Hematopoietic multipotent progenitor cell treated with erythropoietin and hydrocortisone succinate and interleukin-3 and kit ligand, for 17 days (in vitro differentiated cells): ENCODE data around the gene UROC1.

ENCODE experiments used
- DNase-seq: peaks from one replicate; pipeline ENCODE4 v3.0.0-alpha.2; 2015; ENCODE audit warnings: low spot score

UROC1 gene

DNA sequence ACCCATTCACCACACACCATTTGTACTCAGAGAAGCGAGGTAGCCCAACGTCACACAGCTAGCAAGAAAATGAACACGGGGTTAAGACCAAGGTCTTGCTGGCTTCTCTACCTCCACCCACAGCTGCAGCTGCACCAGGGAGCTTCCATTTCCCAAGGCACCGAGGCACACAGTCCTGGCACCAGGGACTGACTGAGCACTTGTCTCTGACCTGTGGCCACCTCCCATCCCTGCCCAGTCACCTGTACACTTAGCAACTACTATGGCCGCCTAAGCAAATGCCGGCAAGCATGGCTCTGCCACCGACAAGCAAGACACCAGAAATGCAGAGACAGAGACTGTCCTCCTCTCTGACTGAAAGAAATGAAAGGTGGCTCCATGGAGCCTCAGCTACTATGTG, 57.2 kb downstream of the UROC1 start:
- no peak for DNase-seq

DNA sequence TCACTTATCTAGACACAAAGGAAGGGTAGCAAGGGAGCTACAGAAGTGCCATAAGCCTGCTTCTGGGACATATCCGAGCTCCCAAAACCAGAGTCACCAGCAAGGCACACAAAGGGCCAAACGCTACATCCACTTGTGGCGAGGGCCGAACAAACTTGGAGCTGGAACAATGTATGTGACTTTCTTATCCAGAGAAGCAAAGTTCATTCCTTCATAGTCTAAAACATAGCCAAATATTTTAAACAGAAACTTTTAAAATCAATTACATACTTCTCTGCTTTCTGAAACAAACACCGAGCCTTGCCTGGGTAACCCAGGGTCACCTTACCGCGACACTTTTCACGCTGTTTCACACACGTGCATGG, 57.8 kb downstream of the UROC1 start:
- DNase-seq, result no peak

DNA sequence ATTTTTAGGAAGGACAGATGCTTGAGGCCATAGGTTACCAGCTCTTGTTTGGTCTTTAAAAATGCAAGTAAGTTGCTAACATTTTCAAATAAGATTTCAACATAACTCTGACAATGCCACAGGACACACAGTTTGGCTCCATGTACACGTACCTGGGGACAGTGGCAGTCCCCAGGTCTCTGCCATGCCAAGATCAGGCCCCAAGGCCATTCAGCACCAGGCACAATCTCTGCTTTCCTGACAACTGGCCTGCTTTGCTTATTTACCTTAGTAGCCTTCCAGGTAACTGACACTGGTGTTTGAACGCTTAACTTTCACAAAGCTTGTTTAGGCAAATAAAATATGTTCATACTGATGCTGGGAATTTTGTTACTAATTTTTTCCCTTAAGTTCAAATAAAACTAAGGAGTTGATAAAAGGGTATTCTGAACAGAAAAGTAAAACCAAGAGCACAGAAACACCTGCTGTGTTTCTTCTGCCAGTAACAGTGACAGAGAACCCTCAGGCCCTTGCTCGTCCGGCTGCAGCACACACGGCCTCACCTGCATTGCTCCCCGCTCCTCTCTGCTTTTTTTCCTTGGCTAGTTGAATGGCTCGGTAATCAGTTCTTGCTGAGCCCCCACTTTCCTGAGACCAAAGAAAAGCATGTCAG, 58.3 kb downstream of the UROC1 start:
- no peak for DNase-seq

DNA sequence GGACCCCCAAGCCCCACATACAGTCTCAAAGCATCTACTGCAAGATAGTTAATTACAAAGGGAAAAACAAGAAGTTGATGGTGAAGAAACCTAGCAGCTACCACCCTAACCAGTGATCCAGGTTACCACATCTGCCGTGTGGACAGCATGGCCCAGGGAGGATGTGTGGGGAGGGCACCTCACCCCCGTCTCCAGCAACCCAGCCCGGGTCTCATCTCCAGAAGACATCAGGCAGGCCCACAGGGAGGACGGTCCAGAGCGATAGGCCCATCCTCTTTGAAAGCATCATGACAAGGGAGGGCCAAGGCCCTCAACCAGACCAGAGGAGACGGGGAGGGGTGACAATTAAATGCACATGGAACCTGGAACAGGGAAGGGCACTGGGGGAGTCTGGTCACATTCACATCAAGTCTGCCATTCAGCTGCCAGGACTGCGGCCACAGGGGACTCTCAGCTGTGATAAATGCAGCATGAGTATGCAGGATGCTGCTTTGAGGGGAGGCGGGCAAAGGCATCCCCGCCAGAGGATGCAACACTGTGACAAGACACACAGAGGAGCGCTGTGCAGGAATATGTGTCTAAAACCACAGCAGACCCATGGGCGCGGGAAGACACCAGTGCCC, 60.7 kb downstream of the UROC1 start:
- no peak for DNase-seq

DNA sequence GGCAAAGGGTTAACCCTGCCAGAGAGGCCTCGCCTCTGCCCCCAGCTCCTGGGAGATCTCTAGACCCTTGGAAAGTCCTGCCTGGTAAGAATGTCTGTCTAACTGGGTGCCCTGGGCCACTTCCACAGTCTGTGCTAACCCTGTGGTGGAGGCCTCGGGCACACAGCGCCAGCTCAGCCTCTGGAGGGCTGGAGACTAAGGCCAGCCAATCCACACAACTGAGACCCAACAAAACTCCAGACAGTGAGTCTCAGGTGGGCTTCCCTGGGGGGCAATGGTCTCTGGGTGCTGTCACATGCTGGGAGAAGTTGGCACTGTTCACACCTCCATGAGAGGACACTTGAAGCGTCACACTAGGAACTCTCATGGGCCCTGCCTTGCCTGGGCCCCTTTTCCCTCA, 61.4 kb downstream of the UROC1 start:
- no peak for DNase-seq

DNA sequence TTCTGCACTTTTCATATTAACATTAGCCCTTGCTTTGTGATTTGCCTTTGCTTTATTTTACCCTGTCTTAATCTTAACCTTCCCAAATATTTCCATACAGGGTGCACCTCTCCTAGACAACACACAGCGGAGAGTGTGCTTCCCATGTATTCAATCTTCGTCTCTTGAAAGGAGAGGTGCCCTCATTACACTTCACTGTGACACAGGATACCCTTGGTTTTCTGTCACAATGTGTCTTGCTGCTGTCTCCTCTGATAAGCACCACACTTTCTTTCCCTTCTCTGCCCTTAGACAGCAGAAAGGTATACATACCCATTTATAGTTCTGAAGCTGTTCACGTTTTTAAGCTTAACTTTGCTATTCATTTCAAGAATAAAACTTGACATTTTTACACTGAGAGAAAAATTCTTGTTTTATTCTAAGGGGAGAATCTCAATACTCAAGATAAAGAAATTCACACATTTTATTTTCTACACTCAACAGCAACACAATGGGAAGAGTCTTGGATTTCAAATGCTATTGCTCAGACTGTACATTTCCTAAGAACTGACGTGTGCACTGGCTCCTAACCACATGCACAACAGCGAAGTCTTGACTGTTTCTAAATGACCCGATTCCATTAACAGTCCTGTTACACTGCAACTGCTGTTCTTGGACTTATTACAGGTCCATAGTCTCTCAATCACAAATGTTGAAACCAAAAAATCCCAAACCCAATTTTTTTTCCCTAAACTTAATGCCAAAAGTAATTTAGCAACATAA, 63.0 kb downstream of the UROC1 start:
- no peak for DNase-seq

DNA sequence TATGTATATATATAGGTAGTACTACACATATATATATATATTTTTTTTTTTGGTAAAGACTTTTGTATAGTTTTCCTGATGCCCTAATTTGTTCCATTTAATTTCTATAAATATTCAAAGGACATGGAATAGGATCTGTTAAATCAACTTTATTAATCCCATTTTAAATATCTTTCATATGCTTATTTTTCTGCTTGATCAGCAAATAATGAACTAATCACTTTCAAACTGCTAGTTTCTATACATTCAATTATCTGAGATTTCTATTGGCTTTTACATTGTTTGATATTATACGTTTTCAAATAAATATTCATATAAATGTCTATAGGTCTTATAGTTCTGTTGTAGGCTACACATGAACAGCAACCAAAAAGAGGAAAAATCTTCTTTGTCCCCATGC, 63.5 kb downstream of the UROC1 start:
- no peak for DNase-seq

DNA sequence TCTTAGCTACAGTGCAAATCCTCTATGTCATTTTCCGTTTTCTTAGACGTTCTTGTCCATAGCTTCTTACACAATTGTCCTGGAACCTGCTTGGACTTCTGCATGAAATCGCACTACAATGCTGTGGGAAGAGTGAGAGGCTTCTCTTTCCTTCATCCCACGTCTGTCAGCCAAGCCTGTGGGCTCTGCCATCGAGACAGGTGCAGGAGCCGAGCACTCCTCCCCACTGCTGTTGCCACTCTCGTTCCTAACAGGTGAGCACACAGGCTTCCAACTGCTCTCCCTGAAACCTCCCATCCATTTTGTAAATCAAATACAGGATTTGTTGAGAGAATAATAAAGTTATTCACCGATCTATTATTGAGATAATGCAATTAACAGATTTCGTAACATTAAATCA, 65.4 kb downstream of the UROC1 start:
- no peak for DNase-seq

DNA sequence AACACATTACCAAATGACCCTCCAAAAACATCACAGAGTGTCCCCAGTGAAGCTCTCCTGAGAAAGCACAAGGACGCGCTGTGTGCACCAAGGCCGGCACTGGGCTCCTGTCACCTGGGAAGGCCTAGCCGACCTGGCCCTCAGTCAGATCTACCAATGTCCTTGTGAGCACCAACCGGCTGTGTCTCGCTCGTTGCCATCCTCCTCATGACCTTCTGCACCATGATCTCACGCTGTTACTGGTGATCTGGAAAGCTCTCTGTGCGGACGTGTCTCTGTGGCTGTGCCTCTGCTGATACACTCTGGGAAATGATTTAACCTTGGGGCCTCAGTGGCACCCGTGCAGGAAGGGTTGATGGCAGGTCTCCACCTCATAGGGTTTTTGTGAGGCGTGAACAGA, 66.1 kb downstream of the UROC1 start:
- no peak for DNase-seq

DNA sequence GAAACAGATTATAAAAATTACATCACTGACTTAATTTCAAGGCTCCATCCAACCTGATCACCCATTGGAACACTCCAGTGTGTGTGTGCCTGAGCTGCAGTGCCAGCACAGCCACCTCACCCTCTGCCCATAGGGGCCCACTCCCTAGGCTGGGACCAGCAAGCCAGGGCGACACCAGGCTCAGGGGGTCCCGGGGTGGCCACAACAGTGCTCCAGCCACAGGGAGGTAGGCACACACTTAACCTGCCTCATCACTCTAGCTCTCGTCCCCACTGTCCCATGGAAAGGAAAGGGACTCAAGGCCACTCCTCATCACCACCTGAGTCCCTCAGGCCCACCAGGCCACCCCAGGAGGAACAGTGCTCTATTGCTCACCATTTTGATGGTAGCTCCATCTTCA, 66.8 kb downstream of the UROC1 start:
- no peak for DNase-seq

DNA sequence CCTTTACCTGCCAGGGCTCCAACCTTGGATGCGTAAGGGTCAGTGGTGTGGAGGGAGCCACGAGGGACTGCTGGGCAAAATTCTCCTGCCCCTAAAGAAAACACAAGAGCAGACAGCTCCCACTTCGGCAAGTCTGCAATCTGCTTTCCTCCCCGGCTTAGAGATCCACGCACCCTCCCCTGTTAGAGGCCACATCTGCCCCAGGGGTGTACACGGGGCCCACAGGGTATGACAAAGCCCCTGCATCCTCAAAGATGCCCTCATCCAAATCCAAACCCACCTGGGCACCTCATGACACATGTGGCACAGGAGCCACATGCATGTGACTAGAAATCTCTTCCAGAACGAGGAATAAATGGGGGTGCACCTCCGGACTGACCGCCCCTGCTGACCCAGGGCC, 67.4 kb downstream of the UROC1 start:
- DNase-seq, result no peak

DNA sequence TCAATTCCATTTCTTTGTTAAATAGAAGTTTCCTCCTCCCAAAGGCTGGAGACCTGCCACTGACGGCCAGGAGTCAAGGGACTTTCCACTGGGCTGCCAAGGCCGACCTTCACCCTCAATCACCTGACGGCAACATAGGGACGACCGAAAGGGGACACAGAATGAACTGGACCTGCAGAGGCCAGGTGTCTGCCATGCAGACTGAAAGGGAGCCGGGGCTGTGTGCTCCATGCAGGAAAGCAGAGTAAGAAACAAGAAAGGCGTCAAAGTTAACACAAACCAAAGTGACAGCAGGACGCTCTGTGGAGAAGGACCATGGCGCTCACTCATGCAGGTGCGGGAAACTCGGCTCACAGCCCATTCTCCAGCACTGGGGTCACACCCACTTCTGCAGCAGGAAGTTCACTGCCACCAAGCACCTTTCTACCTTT, 67.9 kb downstream of the UROC1 start:
- DNase-seq, result no peak

DNA sequence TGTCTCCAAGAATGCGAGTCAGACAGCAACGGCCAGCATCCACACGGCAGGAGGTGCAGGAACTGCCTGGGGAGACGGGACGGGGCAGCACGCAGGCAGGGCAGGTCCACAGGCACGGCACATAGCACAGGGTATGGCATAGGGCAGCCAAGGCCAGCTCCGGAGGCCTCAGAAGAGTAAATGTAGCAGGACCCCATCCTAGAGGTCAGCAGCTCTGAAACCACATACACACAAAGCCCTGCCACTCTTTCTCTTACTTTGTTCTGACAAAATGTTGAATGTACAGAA, 68.7 kb downstream of the UROC1 start:
- no peak for DNase-seq

DNA sequence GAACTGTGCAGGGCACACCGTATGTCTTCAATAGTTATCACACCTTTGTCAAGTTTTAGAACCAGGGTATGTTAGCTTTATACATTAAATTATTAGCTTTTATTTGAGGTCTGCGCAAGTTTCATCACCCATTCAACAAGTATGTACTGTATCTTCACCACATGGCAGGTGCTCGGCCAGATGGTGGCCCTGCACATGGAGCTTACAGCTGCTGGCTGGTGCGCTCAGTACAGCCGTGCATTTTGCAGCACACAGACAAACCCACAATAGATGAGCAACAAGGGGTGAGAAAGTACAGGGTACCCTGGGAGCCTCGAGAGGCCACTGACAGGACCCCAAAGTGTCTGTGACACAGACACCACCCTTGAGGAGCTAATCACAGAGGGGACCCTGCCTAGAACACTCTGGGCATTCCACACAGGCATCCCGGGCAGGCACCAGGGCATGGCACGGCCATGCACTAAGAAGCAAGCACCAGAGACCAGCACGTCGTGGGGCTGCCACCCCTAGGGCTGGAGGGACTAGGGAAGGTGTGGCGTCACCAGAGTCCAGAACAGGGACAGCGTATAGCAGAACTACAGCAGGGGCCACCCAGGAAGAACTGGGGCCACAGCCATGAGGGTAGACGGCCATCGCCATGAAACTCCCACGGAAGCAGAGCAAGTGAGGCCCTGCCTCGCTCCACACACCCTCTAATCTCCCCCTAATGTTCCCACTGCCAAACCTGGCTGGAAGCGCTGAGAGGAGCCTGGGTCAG, 69.3 kb downstream of the UROC1 start:
- DNase-seq, result no peak

DNA sequence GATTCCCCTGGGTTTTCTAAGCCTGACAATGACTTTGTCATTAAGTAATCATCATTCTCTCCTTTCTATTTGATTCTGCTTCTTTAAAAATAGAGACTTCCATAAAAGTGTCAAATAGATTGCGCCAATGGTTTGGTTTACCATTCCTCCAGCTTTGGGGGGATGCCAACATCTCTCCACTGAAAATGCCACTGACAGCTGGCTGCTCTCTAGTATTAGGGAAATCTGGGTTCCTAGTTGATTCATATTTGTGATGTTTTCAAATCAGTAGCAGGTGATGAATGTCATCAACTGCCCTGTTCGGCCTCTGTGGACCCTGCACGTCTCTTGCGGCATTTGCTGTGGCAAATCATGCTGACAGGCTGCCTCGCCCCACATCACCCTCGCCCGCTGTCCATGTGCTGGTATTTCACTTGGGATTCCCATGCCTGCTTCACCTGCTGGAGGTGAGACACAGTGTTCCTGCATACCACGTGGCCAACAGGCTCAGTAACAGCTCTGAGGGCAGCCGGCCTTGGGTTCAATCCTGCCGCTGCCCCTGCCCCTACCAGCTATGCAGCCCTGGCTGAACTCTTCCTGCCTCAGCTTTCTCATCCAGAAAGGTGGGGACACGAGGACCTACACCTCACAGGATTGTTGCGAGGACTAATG, 70.0 kb downstream of the UROC1 start:
- no peak for DNase-seq

DNA sequence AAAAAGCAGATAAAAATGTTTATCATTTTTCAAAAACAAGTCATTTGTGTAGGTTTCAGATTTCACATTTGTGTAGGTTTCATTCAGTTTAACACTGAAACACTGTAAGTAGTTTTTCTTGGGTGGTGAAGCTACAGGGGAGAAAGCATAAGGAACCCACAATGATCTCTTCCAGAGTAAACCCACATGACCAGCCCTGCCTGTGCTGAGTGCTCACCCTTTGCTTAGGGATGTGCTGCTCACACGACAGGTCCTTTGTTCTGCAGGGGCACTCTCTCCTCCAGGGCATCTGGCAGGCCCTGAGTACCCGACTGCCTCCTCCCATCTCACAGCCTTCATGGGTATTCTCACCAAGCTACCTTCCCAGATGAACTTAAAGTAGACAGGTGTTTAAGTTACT, 70.8 kb downstream of the UROC1 start:
- DNase-seq, result no peak

DNA sequence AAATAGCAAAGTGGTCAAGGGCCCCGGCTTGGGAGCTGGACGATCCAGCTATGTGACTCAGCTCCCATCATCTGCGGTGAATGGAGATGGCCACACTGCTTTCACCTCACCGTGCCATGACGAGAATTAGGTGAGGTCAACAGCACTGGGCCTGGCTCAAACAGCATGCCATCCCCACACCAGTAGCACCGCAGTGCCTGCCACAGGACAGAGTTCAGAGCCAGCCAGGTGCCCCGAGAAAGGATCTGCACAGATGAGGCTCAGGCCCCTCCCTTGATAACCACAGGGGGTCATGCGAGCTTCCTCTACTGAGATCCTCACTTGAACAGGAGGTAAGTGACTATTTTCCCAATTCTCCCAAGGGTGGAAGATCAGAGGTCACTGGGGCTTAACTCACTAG, 71.3 kb downstream of the UROC1 start:
- DNase-seq, result no peak

DNA sequence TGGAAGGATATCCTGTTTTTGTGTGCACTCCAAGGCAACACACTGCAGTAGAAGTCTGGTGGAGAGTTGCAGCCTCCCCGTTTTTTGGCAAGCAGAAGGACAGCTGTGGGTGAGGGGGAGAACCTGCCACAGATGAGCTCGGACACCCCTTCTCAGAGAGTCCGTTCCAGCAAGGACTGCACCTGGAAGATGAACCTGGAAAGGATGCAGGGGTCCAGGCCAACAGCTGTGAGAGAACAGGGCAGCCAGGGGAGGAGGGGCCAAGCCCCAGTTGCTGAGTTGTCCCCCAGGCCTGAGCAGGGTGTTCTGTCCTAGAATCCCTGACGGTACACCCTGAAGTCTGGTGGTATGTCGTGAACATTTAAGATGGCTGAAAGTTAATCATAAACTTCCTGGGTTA, 72.1 kb downstream of the UROC1 start:
- no peak for DNase-seq

DNA sequence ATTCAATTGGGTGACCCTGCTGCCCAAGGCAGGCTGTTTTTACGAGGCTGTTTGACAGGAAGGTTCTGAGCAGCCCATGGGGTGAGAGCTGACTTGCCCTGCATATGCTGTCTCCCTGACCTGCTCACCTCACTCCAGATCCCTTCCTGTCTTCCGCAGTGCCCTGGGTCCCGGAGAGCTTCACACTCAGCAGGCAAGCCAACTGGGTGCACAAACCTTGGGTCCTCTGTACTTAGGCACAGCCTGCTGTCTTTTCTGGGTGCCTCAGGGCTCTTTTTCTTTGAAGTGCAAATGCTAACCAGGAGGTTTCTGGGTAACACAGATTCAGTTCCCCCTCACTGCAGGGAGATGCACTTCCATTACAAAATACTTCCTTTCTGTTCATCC, 74.7 kb downstream of the UROC1 start:
- DNase-seq, result no peak

DNA sequence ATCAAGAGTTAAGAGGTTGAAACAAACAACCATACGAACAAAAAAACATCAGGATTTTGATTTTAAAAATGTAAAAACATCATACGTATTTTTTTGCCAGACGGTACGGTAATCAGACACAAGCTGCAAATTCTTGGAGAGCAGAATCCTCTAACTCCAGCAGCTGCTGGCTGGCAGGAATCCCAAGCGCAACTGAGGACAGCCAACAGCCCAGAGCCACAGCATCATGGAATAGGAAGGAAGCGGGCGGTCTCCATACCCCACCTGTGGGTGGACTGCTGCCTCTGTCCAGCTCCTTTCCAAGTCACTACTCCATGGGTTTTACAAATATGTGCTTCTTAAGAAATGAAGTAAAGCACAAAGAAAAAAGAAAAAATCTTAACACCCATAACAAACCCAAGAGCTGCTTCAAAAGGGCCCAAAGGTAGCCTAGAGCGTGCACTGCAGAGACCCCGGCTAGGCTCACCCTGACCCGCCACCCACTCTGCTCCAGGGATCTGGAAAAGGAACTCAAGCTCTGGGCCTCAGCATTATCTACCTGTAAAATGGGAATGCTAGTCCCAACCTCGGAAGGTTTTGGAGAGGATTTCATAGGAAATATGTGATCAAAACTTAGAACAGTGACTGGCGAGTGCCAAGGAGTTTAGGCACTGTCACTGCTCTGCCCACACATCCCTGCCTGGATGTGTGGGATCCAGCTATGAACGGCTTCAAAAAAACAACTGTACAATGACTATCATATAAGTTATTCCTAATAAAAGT, 75.3 kb downstream of the UROC1 start:
- no peak for DNase-seq

DNA sequence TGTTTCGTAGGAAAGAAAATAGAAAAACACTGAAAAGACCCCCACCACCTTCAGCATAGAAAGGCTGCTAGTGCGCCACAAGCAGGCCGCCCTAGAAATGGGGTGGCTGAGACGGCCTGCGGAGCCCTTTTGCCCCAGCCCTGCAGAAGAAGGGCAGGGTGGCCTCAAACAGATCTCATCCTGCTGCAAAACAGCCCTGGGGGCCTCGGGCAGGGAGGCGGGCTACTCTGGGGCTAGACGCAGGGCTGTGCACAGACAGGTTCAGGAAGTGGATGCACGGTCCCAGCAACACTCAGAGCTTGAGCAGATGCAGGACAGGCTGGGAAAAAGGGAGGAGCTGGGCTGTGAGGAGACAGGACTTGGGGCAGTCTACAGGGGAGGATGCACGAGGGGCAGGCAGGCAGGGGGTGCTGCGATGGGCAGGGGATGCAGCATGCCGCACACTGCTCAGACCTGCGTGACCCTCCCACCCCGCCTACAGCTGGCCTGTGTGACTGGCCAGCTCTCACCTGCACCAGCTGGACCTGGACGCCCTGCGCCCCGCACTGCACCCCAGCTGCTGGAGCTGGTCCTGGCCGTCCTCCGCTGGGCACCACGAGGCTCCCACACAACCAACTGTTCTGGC, 76.2 kb downstream of the UROC1 start:
- DNase-seq, result no peak

DNA sequence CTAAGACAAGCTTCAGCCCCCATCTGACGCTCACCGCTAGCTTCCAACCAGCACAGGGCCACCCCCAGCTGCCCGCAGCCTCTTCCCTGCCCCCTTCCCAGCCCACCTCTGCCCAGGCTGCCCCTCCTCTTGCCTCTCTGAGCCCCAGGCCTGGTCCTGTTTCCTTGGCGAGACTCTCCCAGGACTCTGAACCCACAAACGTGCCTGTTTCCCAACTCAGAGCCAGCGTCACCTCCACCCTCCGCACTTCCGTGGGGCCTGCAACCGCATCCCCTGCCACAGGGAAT, 76.9 kb downstream of the UROC1 start:
- DNase-seq, result no peak
